ENCODE data around the gene TELO2. TPM values are rescaled to one million over a fixed set of nuclear protein-coding genes. Genes with fewer than 3 reads are reported as not detected.

TELO2 gene
- total RNA-seq, 3 donors from 2014 or later: 15.2 to 27.5 (median 23.9) TPM

DNA sequence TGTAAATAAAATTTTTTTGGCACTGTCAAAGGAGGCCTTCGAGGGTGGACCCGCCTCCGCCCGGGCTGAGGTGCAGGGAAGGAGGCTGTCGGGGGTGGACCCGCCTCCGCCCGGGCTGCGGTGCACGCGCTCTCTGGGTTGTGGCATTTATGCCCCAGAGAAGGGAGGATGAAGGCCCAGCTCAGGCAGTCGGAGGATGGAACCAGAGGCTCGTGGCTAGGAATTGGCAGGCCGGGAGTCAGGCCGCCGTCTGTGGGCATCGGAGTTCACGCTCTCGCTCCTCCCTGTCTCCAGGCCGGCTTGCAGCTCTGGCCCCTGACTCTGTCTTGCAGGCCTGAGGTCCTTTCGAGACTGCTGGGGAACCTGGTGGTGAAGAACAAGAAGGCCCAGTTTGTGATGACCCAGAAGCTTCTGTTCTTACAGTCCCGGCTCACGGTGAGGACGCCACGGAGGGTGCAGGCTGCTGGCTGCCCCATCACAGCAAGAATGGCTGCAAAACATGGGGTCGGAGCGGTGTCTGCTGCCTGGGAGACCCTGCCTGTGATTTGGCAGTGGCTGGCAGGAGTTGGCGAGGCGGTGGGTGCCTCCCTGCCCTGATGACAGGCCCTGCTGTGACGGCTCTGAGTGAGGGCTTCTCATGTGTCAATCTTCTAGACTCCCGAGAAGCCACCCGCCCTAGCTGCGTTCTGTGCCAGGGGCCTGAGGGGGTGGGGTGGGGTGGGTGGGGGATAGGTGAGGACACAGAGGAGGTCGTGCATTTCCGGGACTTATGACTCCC lies 5.9 kb downstream of the TELO2 start:
- peaks cover 27% of the 10 kb centered on the region for H3K36me3 ChIP-seq
- intact Hi-C loops (cut with DNase I; ENCODE audit: low total_unique reads): no loop called here

DNA sequence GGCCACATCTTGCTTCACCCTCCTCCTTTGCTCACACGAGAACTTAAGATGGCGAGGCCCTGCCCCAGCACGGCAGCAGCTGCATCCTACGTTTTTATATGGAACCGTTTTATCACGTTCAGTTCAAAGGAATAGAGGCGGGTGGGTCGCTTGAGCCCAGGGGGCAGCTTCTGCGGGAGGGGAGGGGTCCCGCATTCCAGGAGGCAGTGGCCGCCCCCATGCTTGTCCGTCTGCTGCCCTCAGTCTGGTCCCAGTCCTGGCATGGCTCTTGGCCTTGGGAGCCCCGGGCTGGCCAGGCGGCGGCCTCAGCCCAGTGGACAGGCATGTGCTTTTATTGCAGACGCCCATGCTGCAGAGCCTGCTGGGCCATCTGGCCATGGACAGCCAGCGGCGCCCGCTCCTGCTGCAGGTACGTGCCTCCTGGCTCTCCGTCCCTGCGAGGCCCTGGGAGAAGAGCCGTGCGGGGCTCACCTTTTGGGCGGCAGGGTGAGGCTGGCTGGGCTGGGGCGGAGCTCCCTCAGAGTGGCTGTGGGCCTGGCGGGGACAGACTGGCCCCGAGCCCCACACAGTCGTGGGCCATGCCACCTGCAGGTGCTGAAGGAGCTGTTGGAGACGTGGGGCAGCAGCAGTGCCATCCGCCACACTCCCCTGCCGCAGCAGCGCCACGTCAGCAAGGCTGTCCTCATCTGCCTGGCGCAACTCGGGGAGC lies 6.8 kb downstream of the TELO2 start:
- Histone ChIP-seq H3K4me3 (no peak overlapping the region), H3K36me3 (peaks cover 27% of the 10 kb centered on the region), H3K27ac (no peak overlapping the region), H3K9me3 (no peaks in the 10 kb centered on the region), H3K4me1 (no peaks in the 10 kb centered on the region), H3K27me3 (no peaks in the 10 kb centered on the region)
- intact Hi-C loops (cut with DNase I; ENCODE audit: low total_unique reads): no loop called here
- no peak for TF ChIP-seq POLR2A (IDR thresholded peaks at IDR 0.05)
- TF ChIP-seq, protein P1, sequence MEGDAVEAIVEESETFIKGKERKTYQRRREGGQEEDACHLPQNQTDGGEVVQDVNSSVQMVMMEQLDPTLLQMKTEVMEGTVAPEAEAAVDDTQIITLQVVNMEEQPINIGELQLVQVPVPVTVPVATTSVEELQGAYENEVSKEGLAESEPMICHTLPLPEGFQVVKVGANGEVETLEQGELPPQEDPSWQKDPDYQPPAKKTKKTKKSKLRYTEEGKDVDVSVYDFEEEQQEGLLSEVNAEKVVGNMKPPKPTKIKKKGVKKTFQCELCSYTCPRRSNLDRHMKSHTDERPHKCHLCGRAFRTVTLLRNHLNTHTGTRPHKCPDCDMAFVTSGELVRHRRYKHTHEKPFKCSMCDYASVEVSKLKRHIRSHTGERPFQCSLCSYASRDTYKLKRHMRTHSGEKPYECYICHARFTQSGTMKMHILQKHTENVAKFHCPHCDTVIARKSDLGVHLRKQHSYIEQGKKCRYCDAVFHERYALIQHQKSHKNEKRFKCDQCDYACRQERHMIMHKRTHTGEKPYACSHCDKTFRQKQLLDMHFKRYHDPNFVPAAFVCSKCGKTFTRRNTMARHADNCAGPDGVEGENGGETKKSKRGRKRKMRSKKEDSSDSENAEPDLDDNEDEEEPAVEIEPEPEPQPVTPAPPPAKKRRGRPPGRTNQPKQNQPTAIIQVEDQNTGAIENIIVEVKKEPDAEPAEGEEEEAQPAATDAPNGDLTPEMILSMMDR (IDR thresholded peaks at IDR 0.05): no peak
- no peak for TF ChIP-seq POLR2AphosphoS5 (IDR thresholded peaks at IDR 0.05)
- no peak for DNase-seq (ENCODE audit: low spot score in 2 of 2)

More for the DNA sequence above, 5.9 kb downstream of the TELO2 start:
- Histone ChIP-seq H3K4me3 (no peak overlapping the region), H3K4me1 (peaks cover 6% of the 10 kb centered on the region in 2 donors), H3K9me3 (no peaks in the 10 kb centered on the region), H3K27me3 (no peaks in the 10 kb centered on the region), H3K27ac (no peak overlapping the region)
- TF ChIP-seq, protein P1 (IDR thresholded peaks at IDR 0.05): no peak
- TF ChIP-seq POLR2AphosphoS5 (IDR thresholded peaks at IDR 0.05) (no peak), POLR2A (IDR thresholded peaks at IDR 0.05) (no peak)
- no peak for DNase-seq (ENCODE audit: low spot score in 2 of 2)

DNA sequence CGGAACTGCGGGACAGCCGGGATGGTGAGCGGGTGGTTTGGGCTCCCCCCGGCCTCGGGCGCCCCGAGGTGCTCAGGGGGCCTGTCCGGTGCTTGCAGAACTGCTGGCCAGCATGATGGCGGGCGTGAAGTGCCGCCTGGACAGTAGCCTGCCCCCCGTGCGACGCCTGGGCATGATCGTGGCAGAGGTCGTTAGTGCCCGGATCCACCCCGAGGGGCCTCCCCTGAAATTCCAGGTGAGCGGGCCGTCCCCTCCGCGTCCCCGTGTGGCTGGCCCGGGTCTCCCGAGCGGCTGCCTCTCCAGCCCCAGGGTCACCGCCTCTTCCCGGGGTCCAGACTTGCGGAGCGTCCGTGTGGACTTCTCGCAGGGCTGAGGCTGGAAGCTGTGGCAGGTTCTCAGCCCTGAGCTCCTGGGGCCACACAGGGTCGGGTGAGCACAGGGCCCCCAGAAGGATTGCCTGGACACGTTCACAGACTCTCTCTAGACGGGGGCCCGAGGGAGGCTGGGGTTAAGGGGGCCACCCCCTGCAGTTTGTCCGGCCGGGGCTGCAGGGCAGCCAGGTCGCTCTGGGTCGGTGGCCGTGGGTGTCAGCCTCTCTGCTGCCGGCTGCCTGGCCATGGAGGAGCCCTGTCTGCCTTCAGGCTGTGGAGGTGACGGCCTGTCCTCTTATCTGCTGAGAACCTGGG lies 7.4 kb downstream of the TELO2 start:
- H3K4me1 ChIP-seq: no peaks in the 10 kb centered on the region

DNA sequence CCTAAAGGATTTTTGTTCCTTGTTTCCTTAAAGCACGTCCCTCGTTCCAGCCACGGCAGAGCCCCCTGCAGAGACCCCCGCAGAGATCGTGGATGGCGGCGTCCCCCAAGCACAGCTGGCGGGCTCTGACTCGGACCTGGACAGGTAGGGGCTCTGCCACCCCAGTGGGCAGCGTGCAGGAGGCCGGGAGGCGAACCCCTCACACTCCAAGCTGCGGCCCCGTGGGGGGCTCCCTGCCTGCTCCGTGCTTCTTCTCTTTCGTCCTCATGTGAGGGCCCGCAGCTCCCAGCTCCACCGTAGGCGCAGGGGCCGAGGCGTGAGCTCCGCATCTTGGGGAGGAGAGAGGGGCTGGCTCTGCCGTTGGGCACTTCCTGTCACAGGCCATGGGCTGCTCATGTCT lies 8.5 kb downstream of the TELO2 start:
- TF ChIP-seq POLR2A (IDR thresholded peaks at IDR 0.05) (no peak), POLR2AphosphoS5 (IDR thresholded peaks at IDR 0.05) (no peak)
- TF ChIP-seq, protein P1 (IDR thresholded peaks at IDR 0.05): no peak
- intact Hi-C loops (cut with DNase I; ENCODE audit: low total_unique reads): no loop called here
- H3K4me1 ChIP-seq: no peaks in the 10 kb centered on the region
- no peaks in the 10 kb centered on the region for H3K27me3 ChIP-seq
- no peak for DNase-seq (ENCODE audit: low spot score in 2 of 2)
- H3K9me3 ChIP-seq: no peaks in the 10 kb centered on the region
- no peak overlapping the region for H3K4me3 ChIP-seq
- no peak overlapping the region for H3K27ac ChIP-seq
- H3K36me3 ChIP-seq: peaks cover 21% of the 10 kb centered on the region

More for the DNA sequence above, 7.4 kb downstream of the TELO2 start:
- Histone ChIP-seq H3K9me3 (no peaks in the 10 kb centered on the region), H3K36me3 (peaks cover 22% of the 10 kb centered on the region), H3K27ac (no peak overlapping the region), H3K4me3 (no peak overlapping the region), H3K27me3 (no peaks in the 10 kb centered on the region)
- DNase-seq (ENCODE audit: low spot score in 2 of 2): no peak
- TF ChIP-seq POLR2A (IDR thresholded peaks at IDR 0.05) (no peak), POLR2AphosphoS5 (IDR thresholded peaks at IDR 0.05) (no peak)
- TF ChIP-seq, protein P1 (IDR thresholded peaks at IDR 0.05): no peak
- intact Hi-C loops (cut with DNase I; ENCODE audit: low total_unique reads): no loop called here
